Osteoblast (primary cell): ENCODE data around the gene CTAGE15. TPM values are rescaled to one million over a fixed set of nuclear protein-coding genes. Genes with fewer than 3 reads are reported as not detected.
"Not testable (repeated sequence)": the region's sequence is repeated elsewhere in the genome, so short reads cannot be mapped to it uniquely, and the experiment has no call there.

ENCODE experiments used
- DNase-seq: peaks from one replicate; pipeline ENCODE4 v3.0.0; 2011; ENCODE audit warnings: low spot score, mixed read lengths; ENCODE audit not compliant: insufficient read length; ENCODE audit errors: missing footprints
- H2AFZ ChIP-seq: 2 replicates; pipeline ENCODE4 v1.6.0; 2011; ENCODE audit warnings: mild to moderate bottlenecking, low read length
- H3K27ac ChIP-seq: 2 replicates; pipeline ENCODE4 v1.5.1; 2011; ENCODE audit warnings: mild to moderate bottlenecking, low read depth, low read length, moderate library complexity
- H3K27me3 ChIP-seq: 2 replicates; pipeline ENCODE4 v1.6.0; 2012; ENCODE audit warnings: mild to moderate bottlenecking, control low read depth, inconsistent platforms, low read length, moderate library complexity; ENCODE audit not compliant: insufficient read depth
- H3K36me3 ChIP-seq: 2 replicates; pipeline ENCODE4 v1.5.1; 2011; ENCODE audit warnings: mild to moderate bottlenecking, low read length, control low read depth, moderate library complexity; ENCODE audit not compliant: insufficient read depth
- H3K4me1 ChIP-seq: 2 replicates; pipeline ENCODE4 v1.5.1; 2011; ENCODE audit warnings: mild to moderate bottlenecking, low read length, control low read depth, moderate library complexity; ENCODE audit not compliant: insufficient read depth
- H3K4me2 ChIP-seq: 2 replicates; pipeline ENCODE4 v1.6.0; 2011; ENCODE audit warnings: mild to moderate bottlenecking, low read length; ENCODE audit not compliant: insufficient read depth
- H3K4me3 ChIP-seq: fragments of 200-600 bp; sonication (generic); 3 replicates; pipeline ENCODE4 v1.5.1; 2012; ENCODE audit warnings: mild to moderate bottlenecking, low read length, inconsistent platforms; ENCODE audit not compliant: insufficient read depth
- H3K79me2 ChIP-seq: 2 replicates; pipeline ENCODE4 v1.6.0; 2012; ENCODE audit warnings: mild to moderate bottlenecking, low read length, control low read depth, inconsistent platforms; ENCODE audit not compliant: insufficient read depth
- H3K9me3 ChIP-seq: 2 replicates; pipeline ENCODE4 v1.5.1; 2011; ENCODE audit warnings: low read depth, low read length, control low read depth
- H4K20me1 ChIP-seq: 2 replicates; pipeline ENCODE4 v1.6.0; 2012; ENCODE audit warnings: mild to moderate bottlenecking, low read length, control low read depth; ENCODE audit not compliant: insufficient read depth
- small RNA-seq: library from RNA; depleted of rRNA; stranded (forward); fragments of <200 nt; gene quantifications from one replicate; pipeline ENCODE3, GENCODE V24; 2012
- total RNA-seq: library from RNA; depleted of rRNA; stranded (reverse); fragments of >200 nt; gene quantifications from 2 replicates; pipeline ENCODE4 v1.2.3, GENCODE V29; 2012
- TF ChIP-seq, protein P1 (sequence below): IDR thresholded peaks from 2 replicates; pipeline ENCODE4 v1.5.1; 2011; ENCODE audit warnings: mild to moderate bottlenecking, low read depth, low read length, moderate library complexity; ENCODE audit errors: extremely low read depth

CTAGE15 gene
- total RNA-seq, 1 donor = not detected

DNA sequence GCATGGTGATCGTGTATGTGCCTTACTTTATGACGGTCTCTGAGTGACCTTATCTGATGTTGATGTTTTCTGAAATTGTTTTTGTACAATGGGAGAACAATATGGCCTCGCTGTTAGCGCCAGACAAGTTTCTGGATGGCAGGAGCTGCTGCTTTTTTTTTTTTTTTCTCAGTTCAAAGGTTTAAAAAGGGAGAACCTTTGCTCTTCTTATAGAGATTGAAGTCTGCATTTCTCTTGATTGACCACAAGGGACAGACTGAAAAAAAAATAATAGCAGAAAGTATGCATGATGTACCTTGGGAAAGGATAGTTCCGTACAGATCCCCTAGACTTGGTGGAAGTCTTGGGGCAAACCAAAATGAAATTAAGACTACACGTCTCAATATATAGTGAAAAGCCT lies 43.9 kb downstream of the CTAGE15 start:
- not testable (repeated sequence) for DNase-seq, H3K4me1 ChIP-seq

DNA sequence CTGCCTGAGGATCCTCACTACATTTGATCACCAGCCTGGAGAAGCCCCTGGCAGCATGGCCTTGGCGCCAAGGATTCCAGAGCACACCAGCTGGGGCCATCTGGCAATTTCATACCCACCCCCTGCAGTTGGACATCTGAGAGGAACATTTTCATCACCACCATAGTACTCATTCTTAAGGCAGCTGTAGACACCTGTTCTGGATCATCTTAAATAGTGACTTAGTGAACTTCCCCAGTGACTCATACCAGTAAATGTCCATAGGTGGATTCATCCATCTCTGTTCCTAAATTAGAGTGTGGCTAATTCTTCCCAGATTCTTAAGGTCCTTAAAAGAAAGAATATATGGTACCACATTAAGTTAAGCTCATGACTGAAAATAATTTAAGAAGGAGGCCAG lies 45.6 kb downstream of the CTAGE15 start:
- not testable (repeated sequence) for H3K27ac ChIP-seq, H3K27me3 ChIP-seq, H3K4me3 ChIP-seq, H3K79me2 ChIP-seq, H3K4me1 ChIP-seq, H3K4me2 ChIP-seq, H2AFZ ChIP-seq, H3K9me3 ChIP-seq, H4K20me1 ChIP-seq, H3K36me3 ChIP-seq, DNase-seq

More for the DNA sequence above, 43.9 kb downstream of the CTAGE15 start:
- H3K4me2 ChIP-seq, H2AFZ ChIP-seq, H3K79me2 ChIP-seq, H3K36me3 ChIP-seq, H4K20me1 ChIP-seq, H3K4me3 ChIP-seq, H3K27me3 ChIP-seq, H3K27ac ChIP-seq, H3K9me3 ChIP-seq: not testable (repeated sequence)
- TF ChIP-seq, protein P1, sequence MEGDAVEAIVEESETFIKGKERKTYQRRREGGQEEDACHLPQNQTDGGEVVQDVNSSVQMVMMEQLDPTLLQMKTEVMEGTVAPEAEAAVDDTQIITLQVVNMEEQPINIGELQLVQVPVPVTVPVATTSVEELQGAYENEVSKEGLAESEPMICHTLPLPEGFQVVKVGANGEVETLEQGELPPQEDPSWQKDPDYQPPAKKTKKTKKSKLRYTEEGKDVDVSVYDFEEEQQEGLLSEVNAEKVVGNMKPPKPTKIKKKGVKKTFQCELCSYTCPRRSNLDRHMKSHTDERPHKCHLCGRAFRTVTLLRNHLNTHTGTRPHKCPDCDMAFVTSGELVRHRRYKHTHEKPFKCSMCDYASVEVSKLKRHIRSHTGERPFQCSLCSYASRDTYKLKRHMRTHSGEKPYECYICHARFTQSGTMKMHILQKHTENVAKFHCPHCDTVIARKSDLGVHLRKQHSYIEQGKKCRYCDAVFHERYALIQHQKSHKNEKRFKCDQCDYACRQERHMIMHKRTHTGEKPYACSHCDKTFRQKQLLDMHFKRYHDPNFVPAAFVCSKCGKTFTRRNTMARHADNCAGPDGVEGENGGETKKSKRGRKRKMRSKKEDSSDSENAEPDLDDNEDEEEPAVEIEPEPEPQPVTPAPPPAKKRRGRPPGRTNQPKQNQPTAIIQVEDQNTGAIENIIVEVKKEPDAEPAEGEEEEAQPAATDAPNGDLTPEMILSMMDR = peak; percentile 8

DNA sequence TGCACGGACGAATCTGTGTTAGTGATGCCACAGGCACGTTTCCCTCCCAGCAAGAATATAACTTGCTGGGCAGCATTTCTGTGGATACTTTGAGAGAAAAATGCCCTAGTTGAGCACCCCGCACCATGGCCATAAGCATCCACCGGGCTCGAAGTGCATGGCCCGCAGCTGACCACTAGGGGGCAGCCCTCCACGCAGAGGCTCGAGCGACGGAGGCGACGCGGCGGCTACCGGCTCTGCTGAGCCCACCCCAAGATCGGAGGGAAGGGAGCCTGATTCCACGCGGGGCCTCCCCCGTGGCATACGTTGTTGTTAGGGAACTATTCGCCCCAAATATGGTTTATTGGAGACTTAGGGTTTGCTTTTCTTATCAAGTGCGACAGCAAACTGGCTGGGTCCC lies 48.5 kb downstream of the CTAGE15 start:
- not testable (repeated sequence) for H3K4me2 ChIP-seq, H3K4me3 ChIP-seq, H3K36me3 ChIP-seq, H2AFZ ChIP-seq, H3K27me3 ChIP-seq, H4K20me1 ChIP-seq, DNase-seq, H3K4me1 ChIP-seq, H3K27ac ChIP-seq, H3K79me2 ChIP-seq, H3K9me3 ChIP-seq

DNA sequence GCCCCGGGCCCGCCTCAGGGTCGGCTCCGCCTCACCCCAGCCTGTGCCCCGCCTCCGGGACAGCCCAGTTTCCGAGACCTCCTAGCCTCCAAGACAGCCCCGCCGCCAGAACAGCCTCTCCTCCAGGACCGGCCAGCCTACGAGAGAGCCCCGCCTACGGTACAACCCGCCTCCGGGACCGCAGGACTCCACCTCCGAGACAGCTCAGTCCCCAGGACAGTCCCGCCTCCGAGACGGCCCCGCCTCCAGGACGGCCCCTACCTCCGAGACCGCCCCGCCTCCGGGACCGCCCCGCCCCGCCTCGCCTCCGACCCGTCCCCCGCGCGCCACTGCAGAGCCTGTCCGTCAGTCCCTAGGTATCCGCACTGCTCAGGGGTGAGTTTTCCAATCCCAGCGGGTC lies 49.0 kb downstream of the CTAGE15 start, which contains the start of gene TCAF2:
Gene TCAF2 (plus strand): TSS at position 329 of the 400 bp plus-strand sequence.
- not testable (repeated sequence) for H3K4me3 ChIP-seq, H3K27me3 ChIP-seq

DNA sequence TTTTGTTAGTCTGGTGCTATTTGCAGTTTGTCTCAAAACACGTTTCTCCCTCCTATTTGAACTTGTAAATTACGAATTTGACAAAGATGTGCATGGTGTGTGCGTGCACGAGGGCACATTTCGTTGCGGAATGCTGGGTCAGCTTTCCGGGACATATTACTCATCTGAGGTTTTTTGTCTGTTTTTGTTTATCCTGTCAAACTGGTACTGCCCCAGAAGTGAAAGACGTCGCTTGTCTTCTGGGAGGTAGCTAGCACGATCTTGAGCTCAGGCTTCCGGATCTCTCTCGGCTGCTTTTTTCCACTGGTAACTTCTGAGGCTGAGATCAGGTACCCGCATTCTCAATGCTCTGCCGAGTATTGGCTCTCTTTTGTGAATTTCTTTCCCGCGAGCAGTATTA lies 49.6 kb downstream of the CTAGE15 start:
- H3K9me3 ChIP-seq, H3K79me2 ChIP-seq, DNase-seq, H2AFZ ChIP-seq, H3K27me3 ChIP-seq, H3K36me3 ChIP-seq, H4K20me1 ChIP-seq, H3K4me1 ChIP-seq, H3K4me3 ChIP-seq, H3K4me2 ChIP-seq, H3K27ac ChIP-seq: not testable (repeated sequence)

More for the DNA sequence above, 49.0 kb downstream of the CTAGE15 start, which contains the start of gene TCAF2:
- H3K4me1 ChIP-seq, H3K27ac ChIP-seq, H2AFZ ChIP-seq, H3K4me2 ChIP-seq, H3K9me3 ChIP-seq, H4K20me1 ChIP-seq, H3K79me2 ChIP-seq, H3K36me3 ChIP-seq, DNase-seq: not testable (repeated sequence)

DNA sequence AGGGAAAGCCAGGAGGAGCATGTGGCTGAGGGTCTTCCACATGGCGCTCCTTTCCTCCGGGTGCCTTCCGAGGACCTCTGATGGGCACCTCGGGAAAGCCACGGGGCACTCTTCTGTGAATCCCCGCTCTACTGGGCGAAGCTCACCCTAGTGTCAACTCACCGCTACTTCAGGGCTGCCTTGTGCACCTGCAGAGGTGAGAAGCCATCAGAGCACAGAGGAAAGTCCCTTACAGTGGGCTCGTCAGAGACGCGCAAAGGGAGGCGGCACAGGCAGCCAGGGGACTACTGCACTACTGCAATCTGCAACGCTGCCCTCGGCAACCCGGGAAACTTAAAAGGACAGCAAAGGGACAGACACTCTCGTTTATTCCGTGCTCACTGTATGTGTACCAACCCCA lies 50.5 kb downstream of the CTAGE15 start:
- not testable (repeated sequence) for H3K4me3 ChIP-seq, H3K4me2 ChIP-seq, H2AFZ ChIP-seq, H3K9me3 ChIP-seq, H4K20me1 ChIP-seq, H3K79me2 ChIP-seq, H3K27ac ChIP-seq, H3K4me1 ChIP-seq, H3K36me3 ChIP-seq, DNase-seq, H3K27me3 ChIP-seq

Small RNA genes lying within 50 kb of the gene (small RNA-seq; reads per million reads assigned to genes)
- gene AC073264.2 (not detected), gene RNU6-162P (not detected)

Other genes with a start within 250 kb of the CTAGE15 start
- gene FAM131B, start 209.1 kb upstream of the CTAGE15 start, total RNA-seq = 1.2 and 1.4 TPM in 2 replicates
- 38.9 and 47.4 TPM in 2 replicates for gene ZYX, start 190.5 kb upstream of the CTAGE15 start, total RNA-seq
- not detected in 2 replicates for gene EPHA1, start 162.9 kb upstream of the CTAGE15 start, total RNA-seq
- not detected in 2 replicates for gene TAS2R60, start 128.3 kb upstream of the CTAGE15 start, total RNA-seq
- gene TAS2R41, start 93.9 kb upstream of the CTAGE15 start, total RNA-seq = not detected in 2 replicates
- gene TCAF2, start 49.2 kb downstream of the CTAGE15 start, total RNA-seq = 1.8 and 2.5 TPM in 2 replicates
- 0.29 and 0.36 TPM in 2 replicates for gene CTAGE6, start 185.9 kb downstream of the CTAGE15 start, total RNA-seq